Astrocyte of the cerebellum (primary cell): ENCODE measurements around the gene CYB561.
A peak's percentile ranks its signal among the peaks of the same experiment; 100 is the strongest.
"Not testable (repeated sequence)": the region's sequence is repeated elsewhere in the genome, so short reads cannot be mapped to it uniquely, and the experiment has no call there.

ENCODE experiments used
- DNase-seq: peaks from one replicate; pipeline ENCODE4 v3.0.0-alpha.2; 2011; ENCODE audit warnings: low read depth
- H3K4me3 ChIP-seq: 2 replicates; pipeline ENCODE4 v1.5.1; 2011; ENCODE audit warnings: mild to moderate bottlenecking, low read depth, low read length, moderate library complexity
- in situ Hi-C: cut with HindIII; loops from 2 replicates; pipeline ENCODE4 v1.10.0; 2017; ENCODE audit warnings: low sequenced_read_pairs
- TF ChIP-seq, protein P1 (sequence below): IDR thresholded peaks from 2 replicates; pipeline ENCODE4 v1.5.1; 2012; ENCODE audit warnings: low read length, low read depth, moderate library complexity, mild to moderate bottlenecking; ENCODE audit errors: missing control alignments

The CYB561 gene

DNA sequence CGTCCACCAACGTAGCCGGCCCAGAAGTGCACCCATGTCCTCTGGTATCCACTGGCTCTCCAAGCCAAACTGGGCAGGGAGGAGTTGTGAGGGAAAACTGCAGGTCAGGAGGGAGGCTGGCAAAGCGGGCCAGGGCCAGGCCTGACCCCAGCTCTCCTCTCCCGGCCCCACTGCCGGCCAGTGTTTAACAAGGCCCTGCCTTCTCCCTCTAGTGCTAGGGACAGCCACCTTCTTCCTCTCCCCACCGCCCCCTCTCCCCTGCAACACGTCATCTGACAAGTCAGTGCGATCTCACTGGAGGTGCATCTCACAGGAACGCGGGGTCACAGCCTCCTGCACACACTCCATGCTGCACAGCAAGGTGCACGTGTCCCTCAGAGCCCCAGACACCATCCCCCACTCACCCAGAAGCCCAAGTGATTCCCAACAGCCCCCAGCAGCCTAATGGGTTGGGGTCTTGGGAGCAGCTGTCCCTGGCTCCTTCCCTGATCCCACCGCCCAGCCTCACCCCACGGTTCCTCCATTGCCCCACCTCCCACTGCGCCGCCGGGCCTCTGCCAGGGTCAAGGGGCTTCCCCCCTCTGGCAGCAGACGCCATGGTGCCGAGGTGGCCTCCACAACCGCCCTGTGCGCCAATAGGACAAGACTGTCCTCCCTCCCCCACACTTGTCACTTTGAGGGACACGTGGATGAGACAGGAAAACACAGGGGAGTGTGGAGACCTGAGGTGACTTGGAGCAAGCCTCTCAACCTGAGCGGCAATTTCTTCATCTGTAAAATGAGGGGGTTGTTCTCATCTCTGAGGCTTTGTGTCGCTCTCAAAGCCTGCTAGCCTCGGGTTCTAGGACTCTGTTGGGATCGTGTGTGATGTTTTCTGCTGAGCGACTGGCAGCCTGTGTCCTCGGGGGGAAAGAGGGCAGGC is 29.6 kb upstream of the CYB561 start:
- in situ Hi-C loops, result no loop called here
- DNase-seq, result no peak
- no peak overlapping the region for H3K4me3 ChIP-seq
- TF ChIP-seq, protein P1, sequence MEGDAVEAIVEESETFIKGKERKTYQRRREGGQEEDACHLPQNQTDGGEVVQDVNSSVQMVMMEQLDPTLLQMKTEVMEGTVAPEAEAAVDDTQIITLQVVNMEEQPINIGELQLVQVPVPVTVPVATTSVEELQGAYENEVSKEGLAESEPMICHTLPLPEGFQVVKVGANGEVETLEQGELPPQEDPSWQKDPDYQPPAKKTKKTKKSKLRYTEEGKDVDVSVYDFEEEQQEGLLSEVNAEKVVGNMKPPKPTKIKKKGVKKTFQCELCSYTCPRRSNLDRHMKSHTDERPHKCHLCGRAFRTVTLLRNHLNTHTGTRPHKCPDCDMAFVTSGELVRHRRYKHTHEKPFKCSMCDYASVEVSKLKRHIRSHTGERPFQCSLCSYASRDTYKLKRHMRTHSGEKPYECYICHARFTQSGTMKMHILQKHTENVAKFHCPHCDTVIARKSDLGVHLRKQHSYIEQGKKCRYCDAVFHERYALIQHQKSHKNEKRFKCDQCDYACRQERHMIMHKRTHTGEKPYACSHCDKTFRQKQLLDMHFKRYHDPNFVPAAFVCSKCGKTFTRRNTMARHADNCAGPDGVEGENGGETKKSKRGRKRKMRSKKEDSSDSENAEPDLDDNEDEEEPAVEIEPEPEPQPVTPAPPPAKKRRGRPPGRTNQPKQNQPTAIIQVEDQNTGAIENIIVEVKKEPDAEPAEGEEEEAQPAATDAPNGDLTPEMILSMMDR, result no peak

DNA sequence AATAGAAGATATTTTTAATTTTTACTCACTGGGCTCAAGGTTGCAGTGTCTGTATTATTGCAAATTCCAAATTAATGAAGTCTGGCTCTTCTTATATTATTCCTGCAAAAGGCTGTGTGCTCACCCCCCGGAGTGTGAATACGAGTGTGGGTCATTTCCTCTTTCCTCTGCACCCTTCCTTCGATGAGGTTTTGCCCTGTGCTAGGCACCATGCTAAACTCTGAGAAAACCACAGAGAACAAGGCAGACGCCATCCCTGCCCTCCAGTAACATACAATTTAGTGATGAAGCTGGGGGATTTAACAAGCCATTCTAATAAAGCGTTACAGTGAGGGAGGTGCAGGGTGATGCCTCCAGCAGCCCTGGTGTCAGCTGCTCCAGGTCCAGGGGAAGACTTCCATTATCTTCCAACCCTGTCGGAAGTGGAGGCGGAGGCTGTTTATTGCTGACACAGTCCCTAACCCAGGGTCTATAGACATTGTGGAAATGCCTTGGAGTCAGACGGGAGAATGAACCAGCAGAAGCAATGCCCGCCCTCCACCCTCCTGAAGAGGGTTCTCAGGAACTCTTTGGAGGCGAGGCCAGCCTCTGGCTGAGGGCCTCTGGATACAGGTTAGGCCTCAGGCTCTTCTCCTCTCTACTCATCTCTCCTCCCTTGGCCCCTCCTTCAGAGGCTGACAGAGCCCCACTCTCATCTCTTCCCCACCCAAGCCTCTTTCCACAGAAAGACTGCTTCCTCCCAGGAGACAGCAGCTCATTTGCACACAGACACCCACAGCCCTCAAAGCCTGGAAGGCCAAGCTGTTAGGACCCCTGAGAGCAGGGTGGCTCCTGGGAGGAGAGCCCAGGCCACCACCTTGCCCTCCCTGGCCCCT is 28.7 kb upstream of the CYB561 start:
- in situ Hi-C loops, result no loop called here
- DNase-seq, result no peak
- H3K4me3 ChIP-seq, result no peak overlapping the region
- TF ChIP-seq, protein P1, result no peak

DNA sequence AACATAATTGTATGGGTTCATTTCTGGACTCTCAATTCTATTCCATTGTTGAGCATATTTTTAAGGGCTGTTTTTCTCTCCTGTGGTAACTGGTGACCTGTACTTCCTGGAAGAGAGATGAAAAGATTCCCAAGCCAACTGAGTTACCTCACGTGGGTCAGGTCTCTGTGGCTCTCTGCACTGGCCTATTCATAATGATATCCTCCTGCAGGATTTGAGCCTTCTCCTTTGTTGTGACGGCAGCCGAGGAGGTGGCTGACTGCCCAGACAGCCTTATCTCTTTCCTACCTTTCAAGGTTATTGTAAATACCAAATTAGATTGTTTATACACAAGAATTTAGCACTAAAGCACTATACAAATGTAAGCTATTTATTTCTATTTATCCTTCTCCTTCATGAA is 28.1 kb upstream of the CYB561 start:
- no peak for DNase-seq
- TF ChIP-seq, protein P1, result no peak

DNA sequence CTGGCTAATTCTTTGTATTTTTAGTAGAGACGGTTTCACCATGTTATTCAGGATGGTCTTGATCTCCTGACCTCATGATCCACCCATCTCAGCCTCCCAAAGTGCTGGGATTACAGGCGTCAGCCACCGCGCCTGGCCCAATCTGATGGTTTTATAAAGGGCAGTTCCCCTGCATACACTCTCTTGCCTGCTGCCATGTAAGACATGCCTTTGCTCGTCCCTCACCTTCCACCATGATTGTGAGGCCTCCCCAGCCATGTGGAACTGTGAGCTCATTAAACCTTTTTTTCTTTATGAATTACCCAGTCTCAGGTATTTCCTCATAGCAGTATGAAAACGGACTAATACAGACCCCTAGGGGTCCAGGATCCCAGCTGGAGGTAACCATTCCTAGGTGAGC is 22.0 kb upstream of the CYB561 start:
- H3K4me3 ChIP-seq, DNase-seq, in situ Hi-C loops: not testable (repeated sequence)

More for the DNA sequence above, 28.1 kb upstream of the CYB561 start:
- in situ Hi-C loops, result no loop called here
- H3K4me3 ChIP-seq, result no peak overlapping the region

DNA sequence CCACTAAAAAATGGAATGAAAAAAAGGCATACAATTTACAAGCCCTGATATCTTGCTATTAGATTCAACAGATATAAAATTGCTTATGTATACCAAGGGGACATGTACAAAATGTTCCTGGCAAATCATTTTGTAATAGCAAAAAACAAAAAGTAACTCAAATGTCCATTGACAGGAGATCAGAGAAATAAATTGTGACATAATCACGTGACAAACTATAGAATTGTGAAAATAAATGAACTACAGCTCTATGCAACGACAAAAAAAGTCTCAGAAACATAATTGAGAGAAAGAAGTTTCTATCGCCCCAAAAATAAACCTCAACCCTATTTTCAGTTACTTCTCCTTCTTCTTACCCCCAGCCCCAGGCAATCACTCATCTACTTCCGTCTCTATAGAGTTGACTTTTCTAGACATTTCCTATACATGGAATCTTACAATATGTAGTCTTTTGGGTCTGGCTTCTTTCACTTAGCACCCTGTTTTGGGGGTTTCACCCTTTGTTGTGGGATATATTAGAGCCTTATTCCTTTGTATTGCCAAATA is 18.7 kb upstream of the CYB561 start:
- in situ Hi-C loops, result no loop called here
- TF ChIP-seq, protein P1, result no peak
- DNase-seq, result no peak

DNA sequence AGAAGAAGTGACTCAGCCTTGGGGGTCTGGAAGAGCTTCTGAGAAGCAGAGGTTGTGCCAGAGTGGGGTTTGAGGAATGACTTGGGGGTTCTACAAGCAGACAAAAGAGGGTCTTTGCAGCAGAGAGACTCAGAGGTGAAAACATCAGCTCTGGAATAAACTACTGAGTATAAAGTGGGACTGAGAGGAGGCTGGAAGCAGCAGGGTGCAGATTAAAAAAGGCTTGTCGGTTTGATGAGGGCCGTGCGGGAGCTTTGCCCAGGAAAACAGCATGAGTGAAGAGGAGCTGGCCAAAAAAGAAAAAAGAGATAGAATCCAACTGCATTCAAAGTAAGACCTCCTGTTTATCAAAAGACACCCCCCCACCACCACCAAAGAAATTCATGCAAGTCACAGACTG is 17.7 kb upstream of the CYB561 start:
- in situ Hi-C loops, result no loop called here
- DNase-seq, result peak; percentile 40
- H3K4me3 ChIP-seq, result no peak overlapping the region
- TF ChIP-seq, protein P1, result no peak

More for the DNA sequence above, 18.7 kb upstream of the CYB561 start:
- no peak overlapping the region for H3K4me3 ChIP-seq
